Measurements from ENCODE around the gene LZTFL1. TPM values are rescaled to one million over a fixed set of nuclear protein-coding genes. Genes with fewer than 3 reads are reported as not detected.

LZTFL1 gene
- total and polyA plus RNA-seq, 2 experiments from 2014 or later = 6.3 to 13.9 TPM

GRCh38 chr3:45890405-45890804 is 48.5 kb upstream of the LZTFL1 start (continued):
- no peak for TF ChIP-seq EZH2phosphoT487 (IDR thresholded peaks at IDR 0.05; ENCODE audit: unreplicated experiment)

DNA sequence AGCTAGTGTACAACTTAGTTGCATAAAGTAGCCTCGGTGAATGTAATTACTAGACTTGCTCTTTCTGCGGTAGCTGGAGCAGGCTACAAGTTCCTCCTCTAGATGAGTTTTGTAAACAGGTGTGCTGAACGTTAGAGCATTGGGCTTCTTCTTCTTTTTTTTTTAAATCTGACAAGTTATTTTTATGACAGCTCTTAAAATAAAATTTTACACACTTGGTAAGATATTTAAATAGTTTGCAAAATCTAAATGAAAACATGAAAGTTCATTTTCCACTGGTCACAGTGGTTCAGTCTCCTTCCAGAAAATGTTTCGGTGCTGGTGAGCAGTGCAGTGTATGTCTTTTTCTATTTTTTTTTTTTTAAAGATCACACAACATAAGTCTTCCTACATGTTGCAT is 47.4 kb upstream of the LZTFL1 start:
- Mint-ChIP-seq H3K27ac (no peak overlapping the region), H3K36me3 (ENCODE audit: low read depth) (no peaks in the 10 kb centered on the region), H3K4me1 (peaks cover 10% of the 10 kb centered on the region; the same call in 2 of the 3 replicates), H3K27me3 (ENCODE audit: insufficient read depth, low read depth, poor library complexity) (peaks cover 6% of the 10 kb centered on the region), H3K4me3 (no peak overlapping the region), H3K9me3 (no peaks in the 10 kb centered on the region)
- Histone ChIP-seq H3K36me3 (ENCODE audit: insufficient read depth) (no peaks in the 10 kb centered on the region), H3K4me1 (ENCODE audit: insufficient read depth) (no peaks in the 10 kb centered on the region; the same call in 1 of the 2 replicates), H3K9me2 (ENCODE audit: insufficient read depth) (no peaks in the 10 kb centered on the region), H3K27ac (ENCODE audit: low read depth) (no peak overlapping the region), H3F3A (replicated peaks; ENCODE audit: low read depth) (no peaks in the 10 kb centered on the region), H3K4me3 (no peak overlapping the region), H2AFZ (no peak overlapping the region), H3K79me2 (replicated peaks; ENCODE audit: insufficient read depth) (no peaks in the 10 kb centered on the region), H3K4me2 (no peak overlapping the region), H3K27me3 (ENCODE audit: insufficient read depth) (no peaks in the 10 kb centered on the region), H4K20me1 (replicated peaks; ENCODE audit: insufficient read depth) (no peaks in the 10 kb centered on the region; the same call in 1 of the 2 replicates)
- DNase-seq (ENCODE audit: low spot score) (no peak), ATAC-seq (no peak)
- no peak for TF ChIP-seq STAT1 (IDR thresholded peaks at IDR 0.05; ENCODE audit: unreplicated experiment)
- no peak for TF ChIP-seq NANOG (IDR thresholded peaks at IDR 0.05; ENCODE audit: borderline replicate concordance)
- TF ChIP-seq CTCF (conservative IDR thresholded peaks at IDR 0.05; ENCODE audit: low read depth in 2 of 2) = no peak
- TF ChIP-seq, protein P1, sequence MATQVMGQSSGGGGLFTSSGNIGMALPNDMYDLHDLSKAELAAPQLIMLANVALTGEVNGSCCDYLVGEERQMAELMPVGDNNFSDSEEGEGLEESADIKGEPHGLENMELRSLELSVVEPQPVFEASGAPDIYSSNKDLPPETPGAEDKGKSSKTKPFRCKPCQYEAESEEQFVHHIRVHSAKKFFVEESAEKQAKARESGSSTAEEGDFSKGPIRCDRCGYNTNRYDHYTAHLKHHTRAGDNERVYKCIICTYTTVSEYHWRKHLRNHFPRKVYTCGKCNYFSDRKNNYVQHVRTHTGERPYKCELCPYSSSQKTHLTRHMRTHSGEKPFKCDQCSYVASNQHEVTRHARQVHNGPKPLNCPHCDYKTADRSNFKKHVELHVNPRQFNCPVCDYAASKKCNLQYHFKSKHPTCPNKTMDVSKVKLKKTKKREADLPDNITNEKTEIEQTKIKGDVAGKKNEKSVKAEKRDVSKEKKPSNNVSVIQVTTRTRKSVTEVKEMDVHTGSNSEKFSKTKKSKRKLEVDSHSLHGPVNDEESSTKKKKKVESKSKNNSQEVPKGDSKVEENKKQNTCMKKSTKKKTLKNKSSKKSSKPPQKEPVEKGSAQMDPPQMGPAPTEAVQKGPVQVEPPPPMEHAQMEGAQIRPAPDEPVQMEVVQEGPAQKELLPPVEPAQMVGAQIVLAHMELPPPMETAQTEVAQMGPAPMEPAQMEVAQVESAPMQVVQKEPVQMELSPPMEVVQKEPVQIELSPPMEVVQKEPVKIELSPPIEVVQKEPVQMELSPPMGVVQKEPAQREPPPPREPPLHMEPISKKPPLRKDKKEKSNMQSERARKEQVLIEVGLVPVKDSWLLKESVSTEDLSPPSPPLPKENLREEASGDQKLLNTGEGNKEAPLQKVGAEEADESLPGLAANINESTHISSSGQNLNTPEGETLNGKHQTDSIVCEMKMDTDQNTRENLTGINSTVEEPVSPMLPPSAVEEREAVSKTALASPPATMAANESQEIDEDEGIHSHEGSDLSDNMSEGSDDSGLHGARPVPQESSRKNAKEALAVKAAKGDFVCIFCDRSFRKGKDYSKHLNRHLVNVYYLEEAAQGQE (IDR thresholded peaks at IDR 0.05; ENCODE audit: unreplicated experiment) = no peak
- TF ChIP-seq EZH2 (IDR thresholded peaks at IDR 0.05; ENCODE audit: low read depth, unreplicated experiment) = no peak
- no peak for TF ChIP-seq ZNF462 (CRISPR knock-in tag; IDR thresholded peaks at IDR 0.05)

Data from GM23338 (cell line).